Measurements from ENCODE around the gene SORBS2. TPM values are rescaled to one million over a fixed set of nuclear protein-coding genes. Genes with fewer than 3 reads are reported as not detected.
"Not testable (repeated sequence)": the region's sequence is repeated elsewhere in the genome, so short reads cannot be mapped to it uniquely, and the experiment has no call there.

Gene SORBS2
- total RNA-seq, 1 donor from 2014 or later: 20.0 TPM

DNA sequence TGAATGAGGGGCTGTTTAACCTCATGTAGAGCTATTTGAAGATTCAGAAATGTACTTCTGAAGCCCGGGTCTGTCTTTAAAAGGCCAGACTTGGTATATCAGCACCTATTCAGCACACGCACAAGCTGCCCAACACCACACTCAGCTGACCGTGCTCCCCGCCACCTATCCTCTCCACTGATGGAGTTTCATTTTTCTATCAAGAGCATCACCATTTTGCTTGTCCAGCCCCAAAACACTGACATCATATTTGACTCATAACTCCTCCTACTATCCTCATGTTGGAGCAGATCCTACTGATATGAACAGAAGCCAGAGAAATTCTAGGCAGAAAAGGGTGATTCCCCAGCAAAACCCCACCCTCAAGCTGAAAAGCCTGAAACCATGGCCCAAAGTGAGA lies 100.3 kb downstream of the SORBS2 start:
- H3K4me1 Mint-ChIP-seq (ENCODE audit: unreplicated experiment): no peaks in the 10 kb centered on the region
- H3K4me3 Mint-ChIP-seq (ENCODE audit: unreplicated experiment): no peak overlapping the region
- no peak for TF ChIP-seq CTCF (IDR thresholded peaks at IDR 0.05; ENCODE audit: unreplicated experiment)
- H3K27ac Mint-ChIP-seq (ENCODE audit: unreplicated experiment): no peak overlapping the region
- no peak for DNase-seq (ENCODE audit: low spot score)
- H3K9me3 Mint-ChIP-seq (ENCODE audit: unreplicated experiment): no peaks in the 10 kb centered on the region
- H3K27me3 Mint-ChIP-seq (ENCODE audit: unreplicated experiment): peaks cover 2% of the 10 kb centered on the region
- no peaks in the 10 kb centered on the region for H3K36me3 Mint-ChIP-seq (ENCODE audit: low read depth, unreplicated experiment)

DNA sequence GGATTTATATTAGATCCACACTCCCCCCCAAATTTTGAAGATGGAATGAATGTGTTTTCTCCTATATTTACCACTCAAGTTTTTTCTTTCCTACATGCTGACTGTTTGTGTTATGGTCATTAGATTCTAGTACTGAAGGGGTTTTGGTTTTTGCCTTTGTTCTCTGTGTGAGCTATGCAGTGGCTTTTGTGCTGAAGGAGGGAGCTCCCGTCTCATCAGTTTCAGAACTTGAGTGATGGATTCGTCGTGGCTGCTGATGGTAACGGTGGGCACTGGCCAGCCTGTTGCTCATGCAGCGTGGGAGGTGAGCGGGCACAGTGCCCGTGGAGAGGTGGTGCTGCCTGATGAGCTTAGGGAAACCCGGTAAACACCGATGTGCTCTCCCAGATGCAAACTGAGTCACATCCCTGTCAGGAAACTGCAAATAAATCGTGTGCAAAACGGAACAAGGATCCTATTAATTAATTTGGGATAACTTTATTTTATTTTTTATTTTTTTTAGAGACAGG lies 101.5 kb downstream of the SORBS2 start:
- Mint-ChIP-seq H3K4me1 (ENCODE audit: unreplicated experiment) (no peaks in the 10 kb centered on the region), H3K27ac (ENCODE audit: unreplicated experiment) (no peak overlapping the region), H3K4me3 (ENCODE audit: unreplicated experiment) (no peak overlapping the region), H3K27me3 (ENCODE audit: unreplicated experiment) (peaks cover 2% of the 10 kb centered on the region), H3K36me3 (ENCODE audit: low read depth, unreplicated experiment) (no peaks in the 10 kb centered on the region), H3K9me3 (ENCODE audit: unreplicated experiment) (no peaks in the 10 kb centered on the region)
- no peak for TF ChIP-seq CTCF (IDR thresholded peaks at IDR 0.05; ENCODE audit: unreplicated experiment)
- DNase-seq (ENCODE audit: low spot score): no peak

- H3K36me3 Mint-ChIP-seq (ENCODE audit: low read depth, unreplicated experiment): no peaks in the 10 kb centered on the region
- no peaks in the 10 kb centered on the region for H3K9me3 Mint-ChIP-seq (ENCODE audit: unreplicated experiment)
- H3K27ac Mint-ChIP-seq (ENCODE audit: unreplicated experiment): no peak overlapping the region
Observed at GRCh38 chr4:185709802-185710486, 102.0 kb downstream of the SORBS2 start.

DNA sequence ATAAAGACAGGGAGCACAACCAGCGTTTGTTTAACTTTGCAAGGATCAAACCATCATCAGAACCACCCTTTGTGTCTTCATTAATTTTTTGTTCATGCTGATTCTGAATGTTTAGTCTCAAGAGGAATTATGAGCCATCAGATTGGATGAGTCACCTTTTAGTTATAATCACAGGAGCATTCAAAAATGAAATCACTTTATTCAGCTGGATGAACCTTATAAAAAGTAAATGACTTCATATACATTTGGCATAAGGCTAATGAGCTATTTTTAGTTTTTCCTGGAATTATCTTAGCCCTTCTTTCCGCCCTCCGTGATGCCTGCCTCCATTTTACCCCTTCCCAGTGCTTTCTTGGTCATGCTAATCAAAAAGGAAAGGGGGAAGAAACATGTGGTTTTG lies 103.6 kb downstream of the SORBS2 start:
- no peak overlapping the region for H3K4me3 Mint-ChIP-seq (ENCODE audit: unreplicated experiment)
- no peaks in the 10 kb centered on the region for H3K36me3 Mint-ChIP-seq (ENCODE audit: low read depth, unreplicated experiment)
- peaks cover 2% of the 10 kb centered on the region for H3K27me3 Mint-ChIP-seq (ENCODE audit: unreplicated experiment)
- TF ChIP-seq CTCF (IDR thresholded peaks at IDR 0.05; ENCODE audit: unreplicated experiment): no peak
- H3K4me1 Mint-ChIP-seq (ENCODE audit: unreplicated experiment): no peaks in the 10 kb centered on the region
- H3K9me3 Mint-ChIP-seq (ENCODE audit: unreplicated experiment): no peaks in the 10 kb centered on the region
- DNase-seq (ENCODE audit: low spot score): no peak
- no peak overlapping the region for H3K27ac Mint-ChIP-seq (ENCODE audit: unreplicated experiment)

More at GRCh38 chr4:185709802-185710486, 102.0 kb downstream of the SORBS2 start:
- DNase-seq (ENCODE audit: low spot score): no peak
- H3K4me1 Mint-ChIP-seq (ENCODE audit: unreplicated experiment): no peaks in the 10 kb centered on the region
- H3K27me3 Mint-ChIP-seq (ENCODE audit: unreplicated experiment): peaks cover 2% of the 10 kb centered on the region
- no peak for TF ChIP-seq CTCF (IDR thresholded peaks at IDR 0.05; ENCODE audit: unreplicated experiment)
- no peak overlapping the region for H3K4me3 Mint-ChIP-seq (ENCODE audit: unreplicated experiment)

GRCh38 chr4:185707622-185708021 lies 104.4 kb downstream of the SORBS2 start:
- H3K9me3 Mint-ChIP-seq (ENCODE audit: unreplicated experiment); H3K27me3 Mint-ChIP-seq (ENCODE audit: unreplicated experiment); DNase-seq (ENCODE audit: low spot score); H3K27ac Mint-ChIP-seq (ENCODE audit: unreplicated experiment); H3K4me1 Mint-ChIP-seq (ENCODE audit: unreplicated experiment); H3K4me3 Mint-ChIP-seq (ENCODE audit: unreplicated experiment); H3K36me3 Mint-ChIP-seq (ENCODE audit: low read depth, unreplicated experiment): not testable (repeated sequence)

Measured in endothelial cell (in vitro differentiated cells).